ENCODE data around the gene NOTCH4.
"Not testable (repeated sequence)": the region's sequence is repeated elsewhere in the genome, so short reads cannot be mapped to it uniquely, and the experiment has no call there.

NOTCH4 gene

GRCh38 chr6:32191696-32192607 is 31.9 kb downstream of the NOTCH4 start:
- DNase-seq = peak; percentile 64

GRCh38 chr6:32190911-32191677 is 32.8 kb downstream of the NOTCH4 start:
- no peak for DNase-seq

GRCh38 chr6:32190054-32190851 is 33.6 kb downstream of the NOTCH4 start, which contains the start of gene PBX2:
TSS of gene PBX2 (minus strand) at chr6:32190202. CDS start at chr6:32189915, 287 bp downstream.
- peak; percentile 92 for DNase-seq

- no peak for DNase-seq
These were observed 34.2 kb downstream of the NOTCH4 start for GRCh38 chr6:32189742-32190053.

- DNase-seq = no peak
These were observed 34.7 kb downstream of the NOTCH4 start for GRCh38 chr6:32189069-32189741.

GRCh38 chr6:32188381-32189068 is 35.3 kb downstream of the NOTCH4 start:
- no peak for DNase-seq

GRCh38 chr6:32187725-32188380 is 36.0 kb downstream of the NOTCH4 start:
- DNase-seq = not testable (repeated sequence)

GRCh38 chr6:32187009-32187709 is 36.7 kb downstream of the NOTCH4 start:
- no peak for DNase-seq

GRCh38 chr6:32186151-32186840 is 37.6 kb downstream of the NOTCH4 start:
- not testable (repeated sequence) for DNase-seq

- DNase-seq = peak; percentile 78
These were observed 38.2 kb downstream of the NOTCH4 start for GRCh38 chr6:32185681-32186131.

GRCh38 chr6:32184084-32184640 is 39.7 kb downstream of the NOTCH4 start, which contains the start of gene AGER:
TSS of gene AGER (minus strand) at chr6:32184253. CDS start at chr6:32184222, 31 bp downstream.
- DNase-seq = no peak

- DNase-seq = no peak
These were observed 40.3 kb downstream of the NOTCH4 start for GRCh38 chr6:32183483-32184083.

GRCh38 chr6:32183030-32183429 is 40.8 kb downstream of the NOTCH4 start:
- DNase-seq = no peak

- no peak for DNase-seq
These were observed 41.3 kb downstream of the NOTCH4 start for GRCh38 chr6:32182555-32182981.

- no peak for DNase-seq
These were observed 41.8 kb downstream of the NOTCH4 start for GRCh38 chr6:32181915-32182529.

- DNase-seq = no peak
These were observed 42.6 kb downstream of the NOTCH4 start for GRCh38 chr6:32181148-32181702.

GRCh38 chr6:32179766-32180405 is 44.0 kb downstream of the NOTCH4 start:
- DNase-seq = no peak

Data from CD4-positive, alpha-beta T cell treated with Interleukin-10 for 1 hour (primary cell).